Caco-2 (cell line): ENCODE measurements around the gene IFITM5. TPM values are rescaled to one million over a fixed set of nuclear protein-coding genes. Genes with fewer than 3 reads are reported as not detected.
A peak's percentile ranks its signal among the peaks of the same experiment; 100 is the strongest.
"Not testable (repeated sequence)": the region's sequence is repeated elsewhere in the genome, so short reads cannot be mapped to it uniquely, and the experiment has no call there.

Experiments
- BruUV-seq: library from RNA; stranded (reverse); fragments of 400-500 nt; replicated peaks from 2 replicates; lab custom pipeline; 2021; lab: Mats Ljungman, UMichigan
- CTCF ChIA-PET: fragments of 300-600 bp; sonication (Branson Sonifier 250); formaldehyde crosslinking; loops from one replicate; lab custom pipeline; 2022; ENCODE audit warnings: antibody characterized with exemption; lab: Charles Lee
- POLR2A ChIA-PET: fragments of 300-600 bp; sonication (Branson Sonifier 250); formaldehyde crosslinking; loops from one replicate; lab custom pipeline; 2022; ENCODE audit warnings: antibody characterized with exemption; lab: Charles Lee
- DNase-seq, 2 experiments: peaks; one replicate each; pipeline versions ENCODE4 v3.0.0 to v3.0.0-alpha.2; 2020 to 2022
- H3K27me3 ChIP-seq: replicated peaks from 2 replicates; pipeline ENCODE4 v1.6.0; 2011; ENCODE audit warnings: low read length; ENCODE audit not compliant: control insufficient read depth, insufficient read depth
- H3K36me3 ChIP-seq: 2 replicates; pipeline ENCODE4 v1.5.1; 2011; ENCODE audit warnings: low read length; ENCODE audit not compliant: control insufficient read depth, insufficient read depth
- H3K4me1 ChIP-seq: fragments of 250-450 bp; sonication (Bioruptor Pico); 2 replicates; pipeline ENCODE4 v1.5.1; 2020; ENCODE audit warnings: mild to moderate bottlenecking
- H3K4me3 ChIP-seq: 2 replicates; pipeline ENCODE4 v1.5.1; 2011; ENCODE audit warnings: low read depth, mild to moderate bottlenecking, control low read depth, low read length
- H3K9me3 ChIP-seq: fragments of 250-450 bp; sonication (Bioruptor Pico); 2 replicates; pipeline ENCODE4 v1.5.1; 2020; ENCODE audit warnings: mild to moderate bottlenecking, moderate library complexity
- H3K27ac Mint-ChIP-seq: one replicate; pipeline ENCODE4 v1.8.0; 2022; ENCODE audit warnings: mixed read lengths; ENCODE audit not compliant: unreplicated experiment
- H3K27me3 Mint-ChIP-seq: one replicate; pipeline ENCODE4 v1.8.0; 2022; ENCODE audit warnings: mixed read lengths; ENCODE audit not compliant: insufficient read depth, unreplicated experiment
- H3K36me3 Mint-ChIP-seq: one replicate; pipeline ENCODE4 v1.8.0; 2022; ENCODE audit warnings: mild to moderate bottlenecking, mixed read lengths; ENCODE audit not compliant: insufficient read depth, unreplicated experiment
- H3K4me1 Mint-ChIP-seq: one replicate; pipeline ENCODE4 v1.8.0; 2022; ENCODE audit warnings: low read depth, mixed read lengths; ENCODE audit not compliant: unreplicated experiment
- H3K4me3 Mint-ChIP-seq: one replicate; pipeline ENCODE4 v1.8.0; 2022; ENCODE audit warnings: mild to moderate bottlenecking, moderate library complexity, mixed read lengths; ENCODE audit not compliant: unreplicated experiment
- H3K9me3 Mint-ChIP-seq: one replicate; pipeline ENCODE4 v1.8.0; 2022; ENCODE audit warnings: mixed read lengths; ENCODE audit not compliant: unreplicated experiment
- intact Hi-C: fragments of 100-400 bp; cut with micrococcal nuclease; formaldehyde crosslinking; loops from one replicate; pipeline ENCODE4 v1.10.0; 2022; ENCODE audit not compliant: unreplicated experiment
- total RNA-seq: library from RNA; stranded (reverse); gene quantifications from 2 replicates; pipeline ENCODE4 v1.2.3, GENCODE V29; 2022
- TF ChIP-seq, protein P1 (sequence below), 2 experiments: fragments of 200-600 bp in 1 of 2; IDR thresholded peaks; 1 replicate in 1 of 2; 2 replicates in 1 of 2; pipeline versions ENCODE4 v1.5.1 to v1.8.0; 2011 to 2022; ENCODE audit warnings: antibody characterized with exemption in 1 of 2, control low read depth in 1 of 2, inconsistent platforms in 1 of 2, low read depth in 1 of 2, low read length in 1 of 2, mild to moderate bottlenecking in 1 of 2, moderate library complexity in 1 of 2; ENCODE audit not compliant: insufficient read depth in 1 of 2, severe bottlenecking in 1 of 2, unreplicated experiment in 1 of 2

The IFITM5 gene
- total RNA-seq, 1 experiment from 2014 or later = not detected

- BruUV-seq = TSS peak; percentile 90
- Mint-ChIP-seq H3K27me3 (no peaks in the 10 kb centered on the region), H3K27ac (peak overlapping the region; percentile 62), H3K36me3 (peaks cover 4% of the 10 kb centered on the region), H3K9me3 (no peaks in the 10 kb centered on the region), H3K4me1 (peaks cover 29% of the 10 kb centered on the region), H3K4me3 (peak overlapping the region; percentile 48)
- H3K27me3 ChIP-seq = no peaks in the 10 kb centered on the region
- H3K4me3 ChIP-seq = no peak overlapping the region
- ChIA-PET CTCF (interaction anchor here (1.1 kb wide), 1 partner anchor 84 kb away, joined by 3 read pairs; no protein-coding TSS in a partner anchor), POLR2A (interaction anchor here (1.0 kb wide), 1 partner anchor 21 kb away, joined by 4 read pairs; no protein-coding TSS in a partner anchor)
- intact Hi-C loops = no loop called here
- TF ChIP-seq, protein P1, sequence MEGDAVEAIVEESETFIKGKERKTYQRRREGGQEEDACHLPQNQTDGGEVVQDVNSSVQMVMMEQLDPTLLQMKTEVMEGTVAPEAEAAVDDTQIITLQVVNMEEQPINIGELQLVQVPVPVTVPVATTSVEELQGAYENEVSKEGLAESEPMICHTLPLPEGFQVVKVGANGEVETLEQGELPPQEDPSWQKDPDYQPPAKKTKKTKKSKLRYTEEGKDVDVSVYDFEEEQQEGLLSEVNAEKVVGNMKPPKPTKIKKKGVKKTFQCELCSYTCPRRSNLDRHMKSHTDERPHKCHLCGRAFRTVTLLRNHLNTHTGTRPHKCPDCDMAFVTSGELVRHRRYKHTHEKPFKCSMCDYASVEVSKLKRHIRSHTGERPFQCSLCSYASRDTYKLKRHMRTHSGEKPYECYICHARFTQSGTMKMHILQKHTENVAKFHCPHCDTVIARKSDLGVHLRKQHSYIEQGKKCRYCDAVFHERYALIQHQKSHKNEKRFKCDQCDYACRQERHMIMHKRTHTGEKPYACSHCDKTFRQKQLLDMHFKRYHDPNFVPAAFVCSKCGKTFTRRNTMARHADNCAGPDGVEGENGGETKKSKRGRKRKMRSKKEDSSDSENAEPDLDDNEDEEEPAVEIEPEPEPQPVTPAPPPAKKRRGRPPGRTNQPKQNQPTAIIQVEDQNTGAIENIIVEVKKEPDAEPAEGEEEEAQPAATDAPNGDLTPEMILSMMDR (IDR thresholded peaks at IDR 0.05; ENCODE audit: insufficient read depth in 1 of 2, low read depth in 1 of 2, low read length in 1 of 2, severe bottlenecking in 1 of 2, unreplicated experiment in 1 of 2) = no peak
- peak; percentile 73 to 75 for DNase-seq
- H3K4me1 ChIP-seq = peaks cover 31% of the 10 kb centered on the region
- H3K36me3 ChIP-seq = no peaks in the 10 kb centered on the region
- H3K9me3 ChIP-seq = peaks cover 10% of the 10 kb centered on the region; the same call in 1 of the 2 replicates
Observed at GRCh38 chr11:334264-334994, 35.1 kb upstream of the IFITM5 start.

DNA sequence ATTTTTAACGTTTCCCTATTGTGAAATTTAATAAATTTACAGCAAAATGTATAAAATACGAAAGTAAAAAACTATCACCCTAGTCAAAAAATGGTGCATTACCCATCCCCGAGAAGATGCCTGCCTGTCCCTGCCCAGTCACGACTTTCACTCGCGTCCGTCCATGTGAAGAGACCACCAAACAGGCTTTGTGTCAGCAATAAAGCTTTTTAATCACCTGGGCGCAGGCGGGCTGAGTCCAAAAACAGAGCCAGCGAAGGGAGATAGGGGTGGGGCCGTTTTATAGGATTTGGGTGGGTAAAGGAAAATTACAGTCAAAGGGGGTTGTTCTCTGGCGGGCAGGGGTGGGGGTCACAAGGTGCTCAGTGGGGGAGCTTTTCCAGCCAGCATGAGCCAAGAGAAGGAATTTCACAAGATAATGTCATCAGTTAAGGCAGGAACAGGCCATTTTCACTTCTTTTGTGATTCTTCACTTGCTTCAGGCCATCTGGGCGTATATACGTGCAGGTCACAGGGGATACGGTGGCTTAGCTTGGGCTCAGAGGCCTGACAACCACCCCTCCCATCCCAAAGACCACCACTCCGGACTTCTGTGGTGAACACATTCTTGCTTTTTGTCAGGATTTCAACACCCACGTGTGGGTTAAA, 34.4 kb upstream of the IFITM5 start:
- POLR2A ChIA-PET = interaction anchor here (1.0 kb wide), 1 partner anchor 22 kb away, joined by 4 read pairs; no protein-coding TSS in a partner anchor
- intact Hi-C loops, H3K36me3 Mint-ChIP-seq, H3K27me3 ChIP-seq, H3K27me3 Mint-ChIP-seq, H3K4me3 ChIP-seq, DNase-seq, H3K36me3 ChIP-seq, H3K9me3 Mint-ChIP-seq, BruUV-seq: not testable (repeated sequence)
- H3K4me3 Mint-ChIP-seq = peak overlapping the region; percentile 48
- CTCF ChIA-PET = interaction anchor here (1.1 kb wide), 1 partner anchor 83 kb away, joined by 3 read pairs; no protein-coding TSS in a partner anchor
- peak overlapping the region; percentile 62 for H3K27ac Mint-ChIP-seq
- H3K9me3 ChIP-seq = peaks cover 10% of the 10 kb centered on the region; the same call in 1 of the 2 replicates
- peaks cover 34% of the 10 kb centered on the region for H3K4me1 Mint-ChIP-seq
- H3K4me1 ChIP-seq = peaks cover 37% of the 10 kb centered on the region

DNA sequence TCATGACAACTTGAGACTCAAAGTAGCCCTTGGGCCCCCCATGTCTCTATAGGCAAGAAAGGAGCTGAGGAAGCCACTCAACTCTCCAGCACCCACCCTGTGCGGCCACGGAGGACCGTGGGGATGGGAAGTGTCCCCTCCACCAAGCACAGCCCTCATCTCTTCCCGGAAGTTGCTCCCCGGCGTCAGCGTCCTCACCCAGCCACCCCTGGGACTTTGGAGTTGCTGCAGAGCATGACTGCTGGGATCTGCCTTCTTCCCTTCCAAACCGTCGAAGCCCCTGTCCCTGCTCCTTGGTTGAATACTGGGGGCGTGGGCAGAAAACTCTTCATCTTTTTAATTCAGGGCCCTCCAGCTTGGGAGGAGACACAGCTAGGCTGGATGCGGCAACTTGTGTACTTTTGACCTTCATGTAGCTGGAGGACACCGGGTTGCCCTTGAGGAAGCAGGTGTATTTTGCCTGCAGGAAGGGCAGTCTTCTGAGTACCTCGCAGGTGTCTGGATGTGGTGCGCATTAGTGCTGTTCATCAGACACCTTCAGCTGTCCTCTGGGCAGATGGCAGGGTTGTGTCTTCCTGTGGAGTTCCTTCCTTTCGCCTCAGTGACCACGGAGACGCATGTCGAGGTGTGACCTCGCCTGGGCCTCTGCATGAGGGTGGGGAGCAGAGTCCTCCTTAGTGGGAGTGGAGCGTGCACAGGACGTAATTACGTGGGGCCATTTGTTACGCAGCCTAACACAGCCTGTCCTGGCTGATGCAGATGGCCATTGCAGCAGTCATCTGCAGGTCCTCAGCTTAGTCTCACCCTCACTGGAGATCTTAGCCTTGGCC, 33.5 kb upstream of the IFITM5 start:
- TF ChIP-seq, protein P1 (IDR thresholded peaks at IDR 0.05; ENCODE audit: insufficient read depth in 1 of 2, low read depth in 1 of 2, low read length in 1 of 2, severe bottlenecking in 1 of 2, unreplicated experiment in 1 of 2) = no peak
- intact Hi-C loops = no loop called here
- Histone ChIP-seq H3K4me1 (peaks cover 37% of the 10 kb centered on the region), H3K27me3 (no peaks in the 10 kb centered on the region), H3K9me3 (peaks cover 10% of the 10 kb centered on the region; the same call in 1 of the 2 replicates), H3K36me3 (no peaks in the 10 kb centered on the region), H3K4me3 (no peak overlapping the region)
- Mint-ChIP-seq H3K9me3 (no peaks in the 10 kb centered on the region), H3K36me3 (peaks cover 9% of the 10 kb centered on the region), H3K4me3 (no peak overlapping the region), H3K27ac (no peak overlapping the region), H3K4me1 (peaks cover 34% of the 10 kb centered on the region), H3K27me3 (no peaks in the 10 kb centered on the region)
- no TSS peak for BruUV-seq
- POLR2A ChIA-PET = no interaction called here
- CTCF ChIA-PET = no interaction called here
- DNase-seq = no peak
